HFF-Myc (cell line): Measurements from ENCODE around the gene MEFV.

Experiments
- DNase-seq: peaks from one replicate; pipeline ENCODE4 v3.0.0-alpha.2; 2011; ENCODE audit warnings: low read depth; ENCODE audit errors: extremely low read depth
- H3K4me3 ChIP-seq: replicated peaks from 2 replicates; pipeline ENCODE4 v1.5.1; 2011; ENCODE audit warnings: low read depth, mild to moderate bottlenecking, control low read depth, low read length
- TF ChIP-seq, protein P1 (sequence below): IDR thresholded peaks from 2 replicates; pipeline ENCODE4 v1.5.1; 2012; ENCODE audit warnings: mild to moderate bottlenecking, low read depth, low read length, control low read depth; ENCODE audit errors: missing control alignments

The MEFV gene

GRCh38 chr16:3252967-3253366, 3.5 kb downstream of the MEFV start:
- TF ChIP-seq, protein P1, sequence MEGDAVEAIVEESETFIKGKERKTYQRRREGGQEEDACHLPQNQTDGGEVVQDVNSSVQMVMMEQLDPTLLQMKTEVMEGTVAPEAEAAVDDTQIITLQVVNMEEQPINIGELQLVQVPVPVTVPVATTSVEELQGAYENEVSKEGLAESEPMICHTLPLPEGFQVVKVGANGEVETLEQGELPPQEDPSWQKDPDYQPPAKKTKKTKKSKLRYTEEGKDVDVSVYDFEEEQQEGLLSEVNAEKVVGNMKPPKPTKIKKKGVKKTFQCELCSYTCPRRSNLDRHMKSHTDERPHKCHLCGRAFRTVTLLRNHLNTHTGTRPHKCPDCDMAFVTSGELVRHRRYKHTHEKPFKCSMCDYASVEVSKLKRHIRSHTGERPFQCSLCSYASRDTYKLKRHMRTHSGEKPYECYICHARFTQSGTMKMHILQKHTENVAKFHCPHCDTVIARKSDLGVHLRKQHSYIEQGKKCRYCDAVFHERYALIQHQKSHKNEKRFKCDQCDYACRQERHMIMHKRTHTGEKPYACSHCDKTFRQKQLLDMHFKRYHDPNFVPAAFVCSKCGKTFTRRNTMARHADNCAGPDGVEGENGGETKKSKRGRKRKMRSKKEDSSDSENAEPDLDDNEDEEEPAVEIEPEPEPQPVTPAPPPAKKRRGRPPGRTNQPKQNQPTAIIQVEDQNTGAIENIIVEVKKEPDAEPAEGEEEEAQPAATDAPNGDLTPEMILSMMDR = no peak
- DNase-seq = no peak
- no peak overlapping the region for H3K4me3 ChIP-seq

DNA sequence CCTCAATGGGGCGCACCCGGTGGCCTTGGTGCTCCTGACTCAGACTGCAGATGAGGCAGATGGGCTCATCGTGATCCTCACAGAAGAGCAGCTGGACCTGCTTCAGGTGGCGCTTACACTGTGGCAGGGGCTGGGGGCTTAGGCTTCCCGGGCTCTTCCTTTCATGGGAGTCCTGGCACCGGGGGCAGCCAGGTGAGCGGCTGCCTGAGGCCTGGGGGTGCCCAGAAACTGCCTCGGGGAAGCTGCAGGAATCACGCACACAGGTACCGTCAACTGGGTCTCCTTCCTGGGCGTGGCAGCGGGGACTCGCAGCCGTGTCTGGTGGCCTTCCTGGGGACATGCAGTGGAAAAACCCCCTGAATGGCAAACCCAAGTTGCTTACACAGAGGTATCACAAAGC, 7.0 kb downstream of the MEFV start:
- no peak for DNase-seq
- TF ChIP-seq, protein P1 = no peak

DNA sequence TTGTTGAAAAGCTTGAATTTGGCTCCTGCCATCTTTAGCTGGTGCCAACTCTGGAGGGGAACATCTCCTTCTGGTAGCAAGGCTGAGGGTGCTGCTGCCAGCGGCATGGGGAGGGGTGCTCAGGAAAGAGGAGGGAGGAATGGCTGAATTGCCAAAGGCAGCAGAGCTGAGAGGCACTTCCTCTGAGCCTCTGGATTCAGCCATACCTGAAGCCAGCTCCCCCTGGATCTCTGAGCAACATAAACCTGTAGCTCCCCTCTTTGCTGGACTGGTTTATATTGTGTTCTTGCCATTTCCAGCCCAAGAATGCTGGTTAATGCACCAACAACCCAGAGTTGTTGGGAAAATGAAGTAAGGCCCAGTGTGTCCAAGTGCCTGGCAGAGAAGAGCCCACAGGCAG, 7.4 kb downstream of the MEFV start:
- H3K4me3 ChIP-seq = no peak overlapping the region
- no peak for DNase-seq
- TF ChIP-seq, protein P1 = no peak

More for the DNA sequence above, 7.0 kb downstream of the MEFV start:
- no peak overlapping the region for H3K4me3 ChIP-seq

- TF ChIP-seq, protein P1 = no peak
- DNase-seq = no peak
- no peak overlapping the region for H3K4me3 ChIP-seq
Observed at GRCh38 chr16:3248596-3248995, 7.8 kb downstream of the MEFV start.

DNA sequence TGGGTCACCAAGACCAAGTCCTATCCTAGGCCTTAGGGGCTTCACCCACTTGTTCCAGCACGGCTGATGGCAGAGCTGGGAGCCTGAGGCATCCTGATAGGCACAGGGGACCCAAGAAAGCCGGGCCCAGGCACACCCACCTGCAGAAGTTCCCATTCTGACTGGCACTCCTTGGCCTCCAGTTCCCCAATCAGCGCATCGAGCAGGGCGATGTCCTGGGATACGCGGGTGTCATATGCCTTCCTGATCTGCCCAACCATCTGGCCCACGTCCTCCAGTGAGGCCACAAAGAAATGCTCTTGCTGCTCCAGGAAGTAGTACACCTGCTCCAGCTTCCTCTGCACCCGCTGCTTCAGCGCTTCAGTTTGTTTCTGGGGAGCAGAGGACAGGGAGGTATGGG, 9.6 kb downstream of the MEFV start:
- DNase-seq = no peak
- TF ChIP-seq, protein P1 = no peak
- no peak overlapping the region for H3K4me3 ChIP-seq

GRCh38 chr16:3246002-3246401, 10.4 kb downstream of the MEFV start:
- TF ChIP-seq, protein P1 = no peak
- DNase-seq = no peak

GRCh38 chr16:3243882-3244281, 12.6 kb downstream of the MEFV start:
- TF ChIP-seq, protein P1 = no peak
- DNase-seq = no peak
- H3K4me3 ChIP-seq = no peak overlapping the region

More at GRCh38 chr16:3246002-3246401, 10.4 kb downstream of the MEFV start:
- no peak overlapping the region for H3K4me3 ChIP-seq
